ENCODE measurements around the gene PLCH2.

PLCH2 gene

DNA sequence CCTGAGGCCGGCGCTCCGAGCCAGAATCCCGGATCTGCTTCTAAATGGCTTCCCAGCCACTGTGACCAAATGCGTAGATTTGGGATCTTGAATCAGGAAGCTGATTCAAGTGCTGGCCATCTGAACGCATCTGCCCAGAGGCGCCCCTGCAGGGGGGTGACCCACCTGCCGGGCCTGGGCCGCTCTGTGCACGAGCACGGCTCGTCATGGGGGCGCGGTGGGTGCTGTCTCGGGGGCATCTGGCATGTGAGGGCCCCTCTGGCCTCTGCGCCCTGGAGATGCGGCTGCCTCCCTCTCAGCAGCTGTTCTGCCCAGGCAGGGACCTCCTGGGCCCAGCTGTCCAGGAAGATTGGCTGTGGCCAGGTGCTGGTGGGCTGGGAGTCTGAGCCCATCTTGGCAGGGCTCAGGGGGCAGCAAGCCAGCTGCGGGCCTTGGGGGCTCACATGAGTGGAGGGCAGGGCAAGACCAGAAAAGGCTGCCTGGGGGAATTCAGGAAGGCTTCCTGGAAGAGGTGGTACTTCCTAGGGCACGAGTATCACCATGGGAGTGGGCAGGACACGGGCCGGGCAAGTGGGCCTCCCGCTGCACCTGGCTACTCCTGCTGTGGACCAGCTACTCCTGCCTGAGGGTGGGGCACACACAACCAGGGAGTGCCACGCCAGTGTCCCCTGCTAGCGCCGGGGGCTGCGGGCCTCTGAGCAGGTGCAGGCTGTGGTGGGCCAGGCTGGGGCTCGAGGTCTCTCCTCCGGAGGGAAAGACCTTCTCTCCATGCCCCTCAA, 25.1 kb downstream of the PLCH2 start:
- no peak for DNase-seq

DNA sequence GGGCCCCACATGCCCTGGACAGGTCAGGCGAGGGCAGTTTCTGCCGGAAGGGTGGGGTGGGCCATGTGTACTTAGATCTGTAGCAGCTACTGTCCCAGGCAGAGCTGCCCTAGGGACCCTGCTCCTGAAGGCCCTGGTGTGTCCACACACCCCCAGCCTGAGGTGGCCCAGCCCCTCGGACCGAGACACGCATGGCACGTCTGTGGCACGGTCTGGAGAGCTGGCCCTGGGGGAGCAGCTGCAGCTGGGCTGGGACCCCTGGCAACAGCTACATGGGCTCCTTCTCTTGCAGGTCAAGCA, 25.7 kb downstream of the PLCH2 start:
- no peak for DNase-seq

DNA sequence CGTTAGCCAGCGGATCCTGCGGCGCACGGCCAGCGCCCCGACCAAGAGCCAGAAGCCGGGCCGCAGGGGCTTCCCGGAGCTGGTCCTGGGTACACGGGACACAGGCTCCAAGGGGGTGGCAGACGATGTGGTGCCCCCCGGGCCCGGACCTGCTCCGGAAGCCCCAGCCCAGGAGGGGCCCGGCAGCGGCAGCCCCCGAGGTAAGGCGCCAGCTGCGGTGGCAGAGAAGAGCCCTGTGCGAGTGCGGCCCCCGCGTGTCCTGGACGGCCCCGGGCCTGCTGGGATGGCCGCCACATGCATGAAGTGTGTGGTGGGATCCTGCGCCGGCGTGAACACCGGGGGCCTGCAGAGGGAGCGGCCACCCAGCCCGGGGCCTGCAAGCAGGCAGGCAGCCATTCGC, 26.1 kb downstream of the PLCH2 start:
- no peak for DNase-seq

DNA sequence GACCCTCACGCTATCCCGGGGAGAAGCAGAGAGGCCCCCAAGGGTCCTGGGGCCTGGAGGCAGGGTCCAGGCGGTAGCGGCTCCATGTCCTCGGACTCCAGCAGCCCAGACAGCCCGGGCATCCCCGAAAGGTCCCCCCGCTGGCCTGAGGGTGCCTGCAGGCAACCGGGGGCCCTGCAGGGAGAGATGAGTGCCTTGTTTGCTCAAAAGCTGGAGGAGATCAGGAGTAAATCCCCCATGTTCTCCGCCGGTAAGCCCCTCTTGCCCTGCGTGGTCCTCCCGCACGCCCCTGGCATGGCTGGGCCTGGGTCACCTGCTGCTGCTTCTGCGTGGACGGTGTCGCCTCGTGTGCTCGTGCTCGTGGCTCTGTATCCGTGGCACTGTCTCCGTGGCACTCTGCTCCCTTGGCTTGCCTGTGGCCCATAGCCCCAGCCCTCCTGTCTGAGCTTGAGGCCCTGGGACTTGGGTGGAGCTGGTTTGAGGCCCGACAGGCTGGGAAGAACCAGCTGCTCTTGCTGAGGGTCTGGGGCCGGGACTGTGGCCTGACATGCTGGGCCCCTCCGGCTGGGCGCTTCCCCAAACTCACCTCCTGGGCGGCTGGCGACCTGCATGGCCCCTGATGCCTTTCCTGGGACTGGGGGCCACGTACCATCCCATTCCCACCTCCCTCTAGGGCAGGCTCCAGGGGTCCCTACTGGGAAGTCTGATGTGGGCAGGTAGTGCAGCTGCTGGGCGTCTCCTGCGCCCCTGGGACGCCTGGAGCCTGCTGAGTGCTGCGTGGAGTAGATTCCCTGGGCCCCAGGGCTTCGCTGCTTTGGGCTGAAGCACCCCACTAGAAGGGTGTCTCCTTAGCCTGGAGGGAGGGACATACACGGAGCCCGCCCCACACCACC, 26.8 kb downstream of the PLCH2 start:
- DNase-seq, result no peak

DNA sequence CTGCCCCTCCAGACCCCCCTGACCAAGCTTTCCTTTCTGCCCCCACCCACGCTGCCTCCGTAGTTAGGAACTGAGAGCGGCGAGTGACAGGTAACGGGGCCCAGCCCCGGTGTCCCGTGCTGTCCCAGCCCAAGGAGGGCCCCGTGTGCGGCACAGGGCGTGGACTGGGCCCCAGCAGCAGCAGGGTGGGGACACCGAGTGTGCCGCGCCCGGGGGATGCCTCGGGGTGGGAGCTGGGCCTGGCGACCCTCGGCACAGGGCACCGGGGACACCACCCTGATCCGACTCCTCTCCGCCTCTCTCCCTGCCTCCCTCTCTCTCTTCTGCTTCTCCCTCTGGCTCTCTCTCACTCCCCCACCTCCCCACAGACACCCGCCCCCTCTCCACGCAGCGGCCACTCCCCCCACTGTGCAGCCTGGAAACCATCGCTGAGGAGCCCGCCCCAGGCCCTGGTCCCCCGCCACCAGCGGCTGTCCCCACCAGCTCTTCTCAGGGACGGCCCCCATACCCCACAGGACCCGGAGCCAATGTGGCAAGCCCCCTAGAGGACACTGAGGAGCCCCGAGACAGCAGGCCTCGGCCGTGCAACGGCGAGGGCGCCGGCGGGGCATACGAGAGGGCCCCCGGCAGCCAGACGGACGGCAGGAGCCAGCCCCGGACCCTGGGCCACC, 27.6 kb downstream of the PLCH2 start:
- DNase-seq, result no peak

DNA sequence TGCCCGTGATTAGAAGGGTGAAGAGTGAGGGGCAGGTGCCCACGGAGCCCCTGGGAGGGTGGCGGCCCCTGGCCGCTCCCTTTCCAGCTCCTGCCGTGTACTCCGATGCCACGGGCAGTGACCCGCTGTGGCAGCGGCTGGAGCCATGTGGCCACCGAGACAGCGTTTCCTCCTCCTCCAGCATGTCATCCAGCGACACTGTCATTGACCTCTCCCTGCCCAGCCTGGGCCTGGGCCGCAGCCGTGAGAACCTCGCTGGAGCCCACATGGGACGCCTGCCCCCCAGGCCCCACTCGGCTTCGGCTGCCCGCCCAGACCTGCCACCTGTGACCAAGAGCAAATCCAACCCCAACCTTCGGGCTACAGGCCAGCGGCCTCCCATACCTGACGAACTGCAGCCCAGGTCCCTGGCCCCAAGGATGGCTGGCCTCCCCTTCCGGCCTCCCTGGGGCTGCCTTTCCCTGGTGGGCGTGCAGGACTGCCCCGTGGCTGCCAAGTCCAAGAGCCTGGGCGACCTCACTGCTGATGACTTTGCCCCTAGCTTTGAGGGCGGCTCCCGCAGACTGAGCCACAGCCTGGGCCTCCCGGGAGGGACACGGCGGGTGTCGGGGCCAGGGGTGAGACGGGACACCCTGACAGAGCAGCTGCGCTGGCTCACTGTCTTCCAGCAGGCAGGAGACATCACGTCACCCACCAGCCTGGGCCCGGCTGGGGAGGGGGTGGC, 28.3 kb downstream of the PLCH2 start:
- DNase-seq, result no peak

DNA sequence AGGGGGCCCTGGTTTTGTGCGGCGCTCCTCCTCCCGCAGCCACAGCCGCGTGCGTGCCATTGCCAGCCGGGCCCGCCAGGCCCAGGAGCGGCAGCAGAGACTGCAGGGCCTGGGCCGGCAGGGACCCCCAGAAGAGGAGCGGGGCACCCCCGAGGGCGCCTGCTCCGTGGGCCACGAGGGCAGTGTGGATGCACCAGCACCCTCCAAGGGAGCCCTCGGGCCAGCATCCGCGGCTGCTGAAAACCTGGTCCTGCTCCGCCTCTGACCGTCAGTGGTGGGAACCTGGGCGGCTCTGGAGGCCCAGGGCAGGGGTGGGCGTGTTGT, 28.8 kb downstream of the PLCH2 start:
- no peak for DNase-seq

DNA sequence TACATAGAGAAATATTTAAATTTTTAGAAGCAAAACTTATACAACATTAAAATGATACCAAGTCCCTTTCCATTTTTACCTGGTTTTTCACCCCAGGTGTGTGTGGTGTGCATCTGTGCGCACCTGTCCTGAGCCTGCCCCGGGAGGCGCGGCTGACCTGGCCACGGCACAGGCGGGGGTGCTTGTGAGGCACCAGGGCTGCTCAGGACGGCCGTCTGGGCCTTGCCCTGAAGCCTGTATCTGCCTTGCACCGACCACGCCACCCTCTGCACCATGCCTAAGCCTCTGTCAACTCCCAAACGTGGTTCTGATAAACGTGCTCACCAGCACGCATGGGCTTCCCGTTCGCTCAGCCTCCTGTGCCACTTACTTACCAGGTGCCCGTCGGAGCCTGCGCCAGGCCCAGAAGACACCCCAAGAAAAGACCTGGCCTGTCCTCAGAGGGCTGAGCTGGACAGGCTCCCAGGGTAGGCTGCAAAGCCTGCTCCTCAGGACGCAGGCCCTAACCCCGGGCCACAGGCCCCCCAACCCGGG, 29.4 kb downstream of the PLCH2 start:
- no peak for DNase-seq

DNA sequence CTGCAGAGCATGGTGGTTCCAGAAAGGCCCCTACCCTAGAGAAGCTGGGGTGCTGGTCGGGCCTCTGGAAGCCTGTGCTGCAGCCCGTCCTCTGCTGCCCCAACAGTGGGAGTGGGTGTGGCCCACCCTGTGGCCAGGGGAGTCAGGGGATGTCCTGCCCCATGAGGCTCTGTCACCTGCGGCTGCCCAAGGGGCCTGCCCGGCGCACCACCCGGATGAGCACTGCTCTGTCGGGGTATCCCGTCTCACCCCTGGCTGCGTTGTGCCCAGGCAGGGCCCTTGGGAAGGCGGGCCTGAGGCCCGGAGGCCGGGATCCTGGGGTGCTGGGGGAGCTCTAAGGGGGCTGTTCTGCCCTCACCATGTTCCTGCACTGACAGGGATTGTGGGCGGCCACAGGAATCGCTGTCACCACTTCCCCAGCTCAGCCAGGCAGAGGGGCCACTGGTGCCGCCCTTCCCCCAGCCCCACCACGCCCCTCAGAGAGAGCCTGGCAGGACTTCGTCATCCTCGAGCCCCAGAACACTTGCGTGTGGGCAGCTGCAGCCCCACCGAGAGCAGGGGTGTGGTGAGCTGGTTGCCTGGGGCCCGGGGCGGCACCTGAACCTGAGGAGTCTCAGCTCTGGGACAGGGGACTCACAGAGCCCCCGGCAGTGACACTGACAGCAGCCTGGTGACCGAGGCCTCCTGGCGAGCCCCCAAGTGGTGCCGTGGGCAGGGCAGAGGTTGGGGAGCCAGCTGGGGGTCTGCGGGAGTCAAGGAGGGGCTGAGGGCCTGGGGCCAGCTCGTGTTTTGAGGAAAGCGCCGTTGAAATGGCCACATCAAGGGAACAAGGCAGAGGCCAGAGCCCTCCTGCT, 30.1 kb downstream of the PLCH2 start:
- DNase-seq, result no peak

DNA sequence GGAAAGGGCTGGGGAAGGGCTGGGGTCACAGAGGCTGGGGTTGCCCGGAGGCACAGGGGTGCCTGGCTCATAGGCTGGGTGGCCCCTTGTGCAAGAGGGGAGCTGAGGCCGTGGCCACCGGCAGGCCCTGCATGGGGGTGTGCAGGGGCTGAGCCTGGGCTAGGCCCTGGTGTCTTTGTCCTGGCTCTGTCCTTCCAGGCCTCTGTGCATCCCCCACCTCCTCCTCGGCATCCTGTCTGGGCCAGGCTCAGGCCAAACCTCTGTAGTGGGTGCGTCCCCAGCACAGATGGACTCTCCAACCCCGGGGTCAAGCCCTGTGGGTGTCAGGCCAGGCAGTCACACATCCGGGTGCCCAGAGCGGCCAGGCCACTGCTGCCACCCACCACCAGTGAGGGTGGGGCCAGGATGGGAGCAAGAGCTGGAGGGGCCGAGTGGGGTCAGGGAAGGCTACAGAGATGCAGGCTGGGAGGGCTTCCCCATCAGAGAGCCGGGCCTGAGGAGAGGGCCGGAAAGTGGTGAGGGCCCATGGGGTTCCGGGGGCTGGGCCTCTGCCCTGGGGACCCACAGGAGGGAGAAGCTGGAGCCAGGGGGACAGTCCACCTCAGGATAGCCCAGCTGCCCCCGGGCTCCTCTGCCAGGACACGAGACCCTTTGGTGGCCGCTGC, 30.9 kb downstream of the PLCH2 start:
- no peak for DNase-seq

DNA sequence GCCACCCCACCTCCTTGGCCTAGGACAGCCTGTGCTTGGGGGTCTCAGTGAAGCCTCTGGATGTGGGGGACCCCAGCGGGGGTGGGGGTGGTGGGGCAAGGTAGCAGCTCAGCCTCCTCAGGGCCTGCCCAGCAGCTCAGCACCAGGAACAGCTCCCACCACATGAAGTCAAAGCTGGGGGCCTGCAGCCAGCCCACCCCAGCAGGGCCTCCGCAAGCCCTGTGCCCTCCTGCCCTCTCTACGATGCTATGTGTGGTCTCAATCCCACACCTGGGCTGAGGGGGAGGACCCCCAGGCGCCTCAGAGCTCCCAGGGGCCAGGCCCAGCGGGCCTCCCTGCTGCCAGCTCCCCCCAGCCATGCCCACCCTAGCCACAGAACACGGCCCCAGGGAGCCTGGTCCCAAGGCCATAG, 31.7 kb downstream of the PLCH2 start:
- no peak for DNase-seq

DNA sequence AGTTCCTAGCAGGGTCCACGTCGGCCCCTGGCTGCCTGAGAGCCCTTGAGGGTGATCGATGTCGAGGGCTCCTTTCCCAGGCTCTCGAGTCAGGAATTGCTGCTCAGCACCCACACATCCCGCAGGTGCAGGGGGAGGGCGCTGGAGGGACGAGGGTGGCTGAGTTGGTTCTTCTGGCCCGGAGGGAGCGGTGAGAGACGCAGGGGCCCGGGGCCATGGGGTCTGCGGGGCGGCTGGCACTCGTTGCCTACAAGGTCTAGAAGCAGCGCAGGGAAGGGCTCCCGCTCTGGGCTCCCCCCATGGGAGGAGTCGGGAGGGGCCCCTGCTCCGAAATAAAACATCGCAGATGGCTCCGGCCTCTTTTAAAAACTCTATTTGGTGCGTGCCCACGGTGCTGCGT, 32.1 kb downstream of the PLCH2 start:
- no peak for DNase-seq

DNA sequence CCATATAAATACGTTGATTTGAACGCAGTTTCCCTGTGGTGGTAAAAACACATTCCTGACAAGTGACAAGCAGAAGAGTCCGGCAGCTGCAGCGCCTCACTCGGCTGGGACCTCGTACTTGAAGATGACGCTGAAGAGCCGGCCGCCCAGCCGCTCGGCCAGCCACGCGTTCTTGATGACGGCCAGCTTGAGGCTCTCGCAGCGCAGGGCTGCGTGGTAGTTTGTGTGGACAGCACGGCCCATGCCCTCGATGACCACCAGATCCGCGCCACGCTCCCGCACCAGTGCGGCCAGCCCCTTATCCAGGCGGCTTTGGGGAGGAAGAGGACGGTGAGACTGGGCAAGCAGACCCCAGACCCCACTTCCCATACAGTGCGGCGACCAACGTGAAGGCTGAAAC, 32.7 kb downstream of the PLCH2 start:
- DNase-seq, result no peak

DNA sequence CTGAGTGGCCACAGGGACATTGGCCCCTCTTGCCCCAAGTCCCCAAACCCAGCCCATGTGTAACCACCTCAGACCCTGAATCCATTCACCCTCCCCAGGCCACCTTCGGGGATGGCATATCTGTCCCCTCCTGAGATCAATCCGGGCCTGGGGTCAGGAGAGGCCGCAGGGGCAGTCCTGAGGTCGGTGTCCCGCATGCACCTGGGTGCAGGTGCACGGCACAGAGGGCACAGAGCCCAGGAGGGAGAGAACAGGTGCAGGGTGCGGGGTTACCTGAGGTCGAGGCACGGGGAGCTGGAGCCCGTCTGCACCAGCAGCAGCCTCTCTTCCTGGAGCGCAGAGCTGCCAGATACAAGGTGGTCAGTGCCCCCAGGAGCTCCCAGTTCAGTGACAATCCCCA, 33.5 kb downstream of the PLCH2 start:
- no peak for DNase-seq

DNA sequence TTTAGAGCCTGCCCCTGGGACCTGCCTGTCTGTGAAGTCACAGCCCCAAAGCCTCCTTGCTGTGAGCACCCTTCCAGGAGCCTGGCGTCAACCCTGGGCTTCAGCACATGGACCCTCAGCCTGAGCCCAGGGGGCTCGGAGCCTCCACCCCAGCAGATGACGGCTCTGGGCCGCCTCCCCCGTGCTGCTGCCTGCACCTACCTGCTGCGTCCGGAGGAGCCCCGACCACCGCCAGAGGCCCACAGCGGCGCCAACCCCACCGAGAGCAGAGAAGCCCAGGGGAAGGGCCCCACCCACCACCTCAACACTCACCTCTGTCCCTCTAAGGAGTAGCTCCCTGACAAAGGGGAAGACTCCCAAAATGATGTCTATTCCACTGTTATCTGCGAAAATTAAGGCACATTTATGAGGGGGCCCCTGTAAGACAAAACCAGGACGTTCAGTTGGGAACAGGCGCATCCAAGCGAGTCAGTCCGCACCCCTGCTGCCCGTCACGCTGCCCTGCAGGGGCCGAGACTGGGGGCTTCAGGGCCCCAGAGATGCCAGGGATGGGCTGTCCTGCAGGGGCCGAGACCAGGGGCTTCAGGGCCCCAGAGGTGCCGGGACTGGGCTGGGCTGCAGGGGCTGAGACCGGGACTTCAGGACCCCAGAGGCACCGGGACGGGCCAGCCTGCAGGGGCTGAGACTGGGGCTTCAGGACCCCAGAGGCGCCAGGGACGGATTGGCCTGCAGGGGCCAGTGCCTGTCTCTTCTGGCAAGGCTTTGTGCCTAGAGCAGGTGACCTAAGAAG, 34.5 kb downstream of the PLCH2 start:
- DNase-seq, result no peak

DNA sequence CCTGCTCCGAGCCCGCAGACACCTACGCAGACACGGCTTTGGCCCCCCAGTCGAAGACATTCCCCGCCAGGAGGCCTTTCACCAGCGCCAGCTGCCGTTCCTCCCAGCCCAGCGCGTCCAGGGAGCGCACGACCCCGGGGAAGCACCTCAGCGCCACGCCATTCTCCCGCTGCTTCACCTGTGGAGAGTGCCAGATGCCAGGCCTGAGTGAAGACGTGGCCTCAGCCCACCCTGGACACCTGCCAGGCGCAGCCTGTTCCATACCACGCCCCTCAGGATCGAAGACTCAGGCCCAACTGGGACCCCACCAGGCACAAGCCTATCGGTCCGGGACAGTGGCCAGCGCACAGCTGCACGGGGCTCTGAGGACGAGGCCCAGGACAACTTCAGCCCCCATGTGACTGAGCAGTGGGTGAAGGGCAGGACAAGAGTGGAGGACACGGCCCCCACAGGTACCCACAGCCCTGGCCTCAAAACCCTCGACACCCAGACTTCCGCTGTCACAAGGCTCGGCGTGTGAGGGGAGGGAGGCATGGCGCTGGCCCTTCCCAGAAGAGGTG, 36.9 kb downstream of the PLCH2 start:
- DNase-seq, result no peak

DNA sequence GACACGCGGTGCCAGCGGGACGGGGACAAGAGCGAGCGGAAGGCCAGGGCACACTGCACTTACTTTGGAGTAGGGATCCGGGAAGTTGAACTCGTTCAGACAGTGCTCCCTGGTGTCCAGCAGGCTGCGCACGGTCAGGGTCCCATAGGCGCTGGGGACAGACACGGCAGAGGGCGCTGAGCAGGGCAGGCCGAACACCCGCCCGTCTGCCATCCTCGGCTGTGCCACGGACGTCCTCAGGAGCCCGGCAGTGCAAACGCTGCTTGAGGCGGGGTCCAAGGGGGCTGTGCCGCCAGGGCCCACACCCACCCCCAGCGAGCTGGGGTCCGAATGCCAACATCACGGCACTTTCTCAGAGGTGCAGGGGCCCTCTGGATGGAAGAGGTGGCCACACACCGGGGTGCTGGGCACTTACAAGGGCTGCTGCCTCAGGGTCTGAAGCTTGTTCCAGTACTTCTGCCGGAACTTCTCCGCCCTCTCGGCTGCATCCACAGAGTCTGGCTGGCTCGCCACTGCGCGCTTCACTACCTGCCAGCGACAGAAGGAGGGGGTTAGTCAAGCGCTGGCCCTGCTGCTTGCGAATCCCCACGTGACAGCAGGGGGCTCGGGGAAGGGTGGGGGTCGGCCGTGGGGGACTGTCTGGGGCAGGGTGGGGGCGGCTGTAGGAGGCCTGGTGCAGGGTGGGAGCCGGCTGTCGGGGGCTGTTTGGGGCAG, 38.0 kb downstream of the PLCH2 start:
- no peak for DNase-seq

DNA sequence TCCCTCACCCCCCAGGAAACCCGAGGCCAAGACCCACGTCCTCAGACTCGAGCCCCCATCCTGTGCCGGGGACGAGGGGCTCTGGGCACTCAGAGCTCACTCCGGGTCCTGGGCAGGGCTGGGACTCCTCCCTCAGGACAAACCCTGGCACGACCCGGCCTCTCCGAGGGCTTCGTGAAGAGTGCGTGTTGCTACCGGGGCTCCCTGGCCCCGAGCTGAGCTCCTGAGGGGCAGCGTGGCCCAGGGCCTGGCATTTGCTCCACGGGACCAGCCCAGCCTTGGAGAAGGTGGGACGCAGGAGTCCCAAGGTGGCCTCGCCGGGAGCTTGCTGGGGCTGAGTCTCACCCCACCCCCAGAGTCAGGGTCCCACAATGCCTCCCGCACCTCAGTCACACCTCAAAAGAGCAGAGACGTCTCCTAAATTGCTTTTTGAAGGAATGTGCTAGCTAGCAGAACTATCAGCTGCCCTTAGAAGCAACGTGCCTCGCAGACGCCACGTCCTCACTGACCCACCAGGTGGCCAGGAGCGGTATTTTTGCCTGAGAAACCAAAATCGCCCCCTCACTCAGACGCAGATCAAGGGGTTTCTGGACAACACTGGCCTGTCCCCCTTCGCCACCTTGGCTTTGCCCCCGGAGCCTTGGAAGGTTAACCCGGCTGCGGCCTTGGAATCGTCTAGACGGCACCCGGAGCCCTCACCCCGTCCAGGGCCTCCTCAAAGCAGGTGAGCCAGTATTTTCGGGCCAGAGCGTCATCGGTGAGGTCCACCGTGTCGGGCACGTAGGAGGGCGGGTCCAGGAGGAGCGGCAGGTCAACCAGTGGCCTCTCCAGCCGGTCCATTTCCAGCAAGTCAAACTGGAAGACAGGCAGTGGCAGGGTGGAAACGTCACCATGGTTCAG, 39.0 kb downstream of the PLCH2 start:
- no peak for DNase-seq

DNA sequence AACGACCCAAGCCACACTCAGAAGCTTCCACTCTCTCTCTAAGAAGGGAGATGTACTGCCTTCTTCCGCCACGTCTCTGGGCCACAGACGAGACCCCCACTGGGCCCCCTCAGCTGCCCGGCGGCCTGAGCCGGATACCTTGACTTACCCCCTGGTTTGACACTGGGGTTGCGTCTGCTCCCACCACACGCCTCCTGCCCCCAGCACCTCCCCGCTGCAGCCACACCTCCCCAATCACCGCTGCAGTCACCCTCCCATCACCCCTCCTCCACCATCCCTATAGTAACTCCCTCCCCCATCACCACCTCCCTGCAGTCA, 39.6 kb downstream of the PLCH2 start:
- no peak for DNase-seq
